Measurements from ENCODE around the gene APIP. TPM values are rescaled to one million over a fixed set of nuclear protein-coding genes. Genes with fewer than 3 reads are reported as not detected.

Gene APIP
- total RNA-seq, 1 experiment from 2014 or later: 42.6 TPM

DNA sequence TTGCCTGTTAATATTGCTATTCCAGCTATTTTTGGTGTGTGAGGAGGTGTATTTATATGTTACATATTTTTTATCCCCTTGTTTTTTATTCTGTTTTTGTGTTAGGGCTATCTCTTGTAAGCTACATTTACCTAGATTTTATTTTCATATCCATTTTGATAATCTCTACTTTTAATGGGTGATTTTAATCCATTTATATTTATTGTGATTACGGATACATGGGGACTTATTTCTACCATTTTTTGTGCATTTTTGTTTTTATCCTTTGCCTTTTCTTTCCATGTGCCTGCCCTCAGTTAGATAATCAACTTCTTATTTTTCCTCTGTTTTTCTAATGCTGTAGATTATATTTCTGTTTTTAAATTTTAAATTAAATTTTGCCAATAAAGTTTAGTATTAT is 28.5 kb upstream of the APIP start:
- no TSS peak for BruUV-seq (replicated peaks)
- intact Hi-C loops (cut with micrococcal nuclease; ENCODE audit: unreplicated experiment): no loop called here
- Histone ChIP-seq H3K4me3 (ENCODE audit: low read depth in 2 of 2, low read length in 2 of 2) (no peak overlapping the region), H3K27me3 (ENCODE audit: control insufficient read depth, insufficient read depth, low read length) (no peaks in the 10 kb centered on the region), H3K27ac (ENCODE audit: low read length) (no peak overlapping the region; the same call in 1 of the 2 replicates), H3K9me3 (ENCODE audit: control insufficient read depth, insufficient read depth, low read depth, low read length) (peaks cover 28% of the 10 kb centered on the region; the same call in 1 of the 2 replicates), H3K4me1 (ENCODE audit: control insufficient read depth, insufficient read depth, low read length) (peaks cover 9% of the 10 kb centered on the region; the same call in 1 of the 2 replicates), H3K36me3 (ENCODE audit: control insufficient read depth, insufficient read depth, low read length) (peaks cover 3% of the 10 kb centered on the region; the same call in 1 of the 2 replicates)
- no peak for TF ChIP-seq POLR2AphosphoS5 (IDR thresholded peaks at IDR 0.05; ENCODE audit: low read depth, low read length)
- TF ChIP-seq, protein P1, sequence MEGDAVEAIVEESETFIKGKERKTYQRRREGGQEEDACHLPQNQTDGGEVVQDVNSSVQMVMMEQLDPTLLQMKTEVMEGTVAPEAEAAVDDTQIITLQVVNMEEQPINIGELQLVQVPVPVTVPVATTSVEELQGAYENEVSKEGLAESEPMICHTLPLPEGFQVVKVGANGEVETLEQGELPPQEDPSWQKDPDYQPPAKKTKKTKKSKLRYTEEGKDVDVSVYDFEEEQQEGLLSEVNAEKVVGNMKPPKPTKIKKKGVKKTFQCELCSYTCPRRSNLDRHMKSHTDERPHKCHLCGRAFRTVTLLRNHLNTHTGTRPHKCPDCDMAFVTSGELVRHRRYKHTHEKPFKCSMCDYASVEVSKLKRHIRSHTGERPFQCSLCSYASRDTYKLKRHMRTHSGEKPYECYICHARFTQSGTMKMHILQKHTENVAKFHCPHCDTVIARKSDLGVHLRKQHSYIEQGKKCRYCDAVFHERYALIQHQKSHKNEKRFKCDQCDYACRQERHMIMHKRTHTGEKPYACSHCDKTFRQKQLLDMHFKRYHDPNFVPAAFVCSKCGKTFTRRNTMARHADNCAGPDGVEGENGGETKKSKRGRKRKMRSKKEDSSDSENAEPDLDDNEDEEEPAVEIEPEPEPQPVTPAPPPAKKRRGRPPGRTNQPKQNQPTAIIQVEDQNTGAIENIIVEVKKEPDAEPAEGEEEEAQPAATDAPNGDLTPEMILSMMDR (IDR thresholded peaks at IDR 0.05): no peak
- TF ChIP-seq, protein P2, sequence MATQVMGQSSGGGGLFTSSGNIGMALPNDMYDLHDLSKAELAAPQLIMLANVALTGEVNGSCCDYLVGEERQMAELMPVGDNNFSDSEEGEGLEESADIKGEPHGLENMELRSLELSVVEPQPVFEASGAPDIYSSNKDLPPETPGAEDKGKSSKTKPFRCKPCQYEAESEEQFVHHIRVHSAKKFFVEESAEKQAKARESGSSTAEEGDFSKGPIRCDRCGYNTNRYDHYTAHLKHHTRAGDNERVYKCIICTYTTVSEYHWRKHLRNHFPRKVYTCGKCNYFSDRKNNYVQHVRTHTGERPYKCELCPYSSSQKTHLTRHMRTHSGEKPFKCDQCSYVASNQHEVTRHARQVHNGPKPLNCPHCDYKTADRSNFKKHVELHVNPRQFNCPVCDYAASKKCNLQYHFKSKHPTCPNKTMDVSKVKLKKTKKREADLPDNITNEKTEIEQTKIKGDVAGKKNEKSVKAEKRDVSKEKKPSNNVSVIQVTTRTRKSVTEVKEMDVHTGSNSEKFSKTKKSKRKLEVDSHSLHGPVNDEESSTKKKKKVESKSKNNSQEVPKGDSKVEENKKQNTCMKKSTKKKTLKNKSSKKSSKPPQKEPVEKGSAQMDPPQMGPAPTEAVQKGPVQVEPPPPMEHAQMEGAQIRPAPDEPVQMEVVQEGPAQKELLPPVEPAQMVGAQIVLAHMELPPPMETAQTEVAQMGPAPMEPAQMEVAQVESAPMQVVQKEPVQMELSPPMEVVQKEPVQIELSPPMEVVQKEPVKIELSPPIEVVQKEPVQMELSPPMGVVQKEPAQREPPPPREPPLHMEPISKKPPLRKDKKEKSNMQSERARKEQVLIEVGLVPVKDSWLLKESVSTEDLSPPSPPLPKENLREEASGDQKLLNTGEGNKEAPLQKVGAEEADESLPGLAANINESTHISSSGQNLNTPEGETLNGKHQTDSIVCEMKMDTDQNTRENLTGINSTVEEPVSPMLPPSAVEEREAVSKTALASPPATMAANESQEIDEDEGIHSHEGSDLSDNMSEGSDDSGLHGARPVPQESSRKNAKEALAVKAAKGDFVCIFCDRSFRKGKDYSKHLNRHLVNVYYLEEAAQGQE (IDR thresholded peaks at IDR 0.05; ENCODE audit: insufficient read depth in 1 of 2, low read depth in 2 of 2, low read length in 1 of 2): no peak
- TF ChIP-seq TCF7L2 (IDR thresholded peaks at IDR 0.05; ENCODE audit: low read depth, low read length): no peak
- no peak for TF ChIP-seq SIN3A (IDR thresholded peaks at IDR 0.05; ENCODE audit: borderline replicate concordance, insufficient read depth, low read depth, low read length)
- in situ Hi-C loops (cut with HindIII; ENCODE audit: low pct_unique_long_range_greater_than_20kb, low sequenced_read_pairs): no loop called here
- ChIA-PET CTCF (no interaction called here), POLR2A (no interaction called here)
- no peak for ATAC-seq
- no peak for DNase-seq (ENCODE audit: low read depth, low spot score)

DNA sequence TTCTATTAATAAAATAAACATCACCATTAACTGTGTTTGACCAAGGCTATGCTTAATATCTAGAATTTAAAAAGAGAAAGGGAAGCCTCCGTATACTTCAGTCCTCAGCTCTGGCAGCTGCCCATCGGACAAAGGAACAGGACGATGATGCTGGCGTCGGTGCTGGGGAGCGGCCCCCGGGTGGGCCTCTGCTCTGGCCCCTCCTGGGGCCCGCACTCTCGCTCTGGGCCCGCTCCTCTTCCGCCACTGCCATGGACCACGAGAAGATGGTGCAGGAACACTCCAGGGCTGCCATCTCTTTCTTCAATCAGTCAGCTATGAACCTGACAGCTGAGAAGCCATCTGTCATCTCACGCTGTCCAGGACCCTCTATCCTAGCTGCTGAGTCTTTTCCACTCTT is 25.5 kb upstream of the APIP start:
- intact Hi-C loops (cut with micrococcal nuclease; ENCODE audit: unreplicated experiment): no loop called here
- Histone ChIP-seq H3K27ac (ENCODE audit: low read length) (peak overlapping the region; percentile 58; the same call in 1 of the 2 replicates), H3K36me3 (ENCODE audit: control insufficient read depth, insufficient read depth, low read length) (0 out of 2 replicates have a peak, but pooled peaks cover 2% of the 10 kb centered on the region), H3K4me3 (ENCODE audit: low read depth in 2 of 2, low read length in 2 of 2) (no peak overlapping the region), H3K4me1 (ENCODE audit: control insufficient read depth, insufficient read depth, low read length) (peaks cover 9% of the 10 kb centered on the region; the same call in 1 of the 2 replicates), H3K9me3 (ENCODE audit: control insufficient read depth, insufficient read depth, low read depth, low read length) (peaks cover 28% of the 10 kb centered on the region; the same call in 1 of the 2 replicates), H3K27me3 (ENCODE audit: control insufficient read depth, insufficient read depth, low read length) (no peaks in the 10 kb centered on the region)
- TF ChIP-seq, protein P1 (IDR thresholded peaks at IDR 0.05): no peak
- TF ChIP-seq SIN3A (IDR thresholded peaks at IDR 0.05; ENCODE audit: borderline replicate concordance, insufficient read depth, low read depth, low read length) (no peak), TCF7L2 (IDR thresholded peaks at IDR 0.05; ENCODE audit: low read depth, low read length) (no peak), POLR2AphosphoS5 (IDR thresholded peaks at IDR 0.05; ENCODE audit: low read depth, low read length) (no peak)
- TF ChIP-seq, protein P2 (IDR thresholded peaks at IDR 0.05; ENCODE audit: insufficient read depth in 1 of 2, low read depth in 2 of 2, low read length in 1 of 2): no peak
- DNase-seq (ENCODE audit: low read depth, low spot score) (no peak), ATAC-seq (no peak)
- BruUV-seq (replicated peaks): no TSS peak
- ChIA-PET POLR2A (no interaction called here), CTCF (no interaction called here)
- in situ Hi-C loops (cut with HindIII; ENCODE audit: low pct_unique_long_range_greater_than_20kb, low sequenced_read_pairs): no loop called here
